DMS153 (cell line): Measurements from ENCODE around the gene PTPN14.
"Not testable (repeated sequence)": the region's sequence is repeated elsewhere in the genome, so short reads cannot be mapped to it uniquely, and the experiment has no call there.

Source experiments
- DNase-seq: peaks from one replicate; lab custom pipeline; 2025; lab: John Stamatoyannopoulos, UW

PTPN14 gene

GRCh38 chr1:214510914-214511638 is 40.3 kb downstream of the PTPN14 start:
- no peak for DNase-seq

GRCh38 chr1:214510477-214510876 is 40.9 kb downstream of the PTPN14 start:
- no peak for DNase-seq

- DNase-seq: not testable (repeated sequence)
These were observed 41.8 kb downstream of the PTPN14 start for GRCh38 chr1:214509622-214510021.

- DNase-seq: no peak
These were observed 44.4 kb downstream of the PTPN14 start for GRCh38 chr1:214506972-214507431.

GRCh38 chr1:214505134-214505533 is 46.3 kb downstream of the PTPN14 start:
- DNase-seq: no peak

GRCh38 chr1:214504330-214504729 is 47.1 kb downstream of the PTPN14 start:
- DNase-seq: no peak

- DNase-seq: peak; percentile 13
These were observed 47.8 kb downstream of the PTPN14 start for GRCh38 chr1:214503553-214503952.

GRCh38 chr1:214500340-214501055 is 50.9 kb downstream of the PTPN14 start:
- DNase-seq: no peak

GRCh38 chr1:214499732-214500131 is 51.7 kb downstream of the PTPN14 start:
- no peak for DNase-seq

- no peak for DNase-seq
These were observed 53.4 kb downstream of the PTPN14 start for GRCh38 chr1:214498021-214498420.

GRCh38 chr1:214496126-214496525 is 55.3 kb downstream of the PTPN14 start:
- no peak for DNase-seq

GRCh38 chr1:214494706-214495105 is 56.7 kb downstream of the PTPN14 start:
- DNase-seq: no peak

GRCh38 chr1:214494179-214494578 is 57.2 kb downstream of the PTPN14 start:
- DNase-seq: not testable (repeated sequence)

- no peak for DNase-seq
These were observed 58.1 kb downstream of the PTPN14 start for GRCh38 chr1:214493126-214493796.

- no peak for DNase-seq
These were observed 58.9 kb downstream of the PTPN14 start for GRCh38 chr1:214492401-214493075.

GRCh38 chr1:214491468-214492146 is 59.8 kb downstream of the PTPN14 start:
- DNase-seq: no peak

GRCh38 chr1:214485151-214485550 is 66.3 kb downstream of the PTPN14 start:
- no peak for DNase-seq

- not testable (repeated sequence) for DNase-seq
These were observed 68.2 kb downstream of the PTPN14 start for GRCh38 chr1:214483180-214483579.

GRCh38 chr1:214481983-214482634 is 69.3 kb downstream of the PTPN14 start:
- DNase-seq: not testable (repeated sequence)

GRCh38 chr1:214476986-214477870 is 74.2 kb downstream of the PTPN14 start:
- DNase-seq: no peak
